ENCODE data around the gene MRPL43.
A peak's percentile ranks its signal among the peaks of the same experiment; 100 is the strongest.
"Not testable (repeated sequence)": the region's sequence is repeated elsewhere in the genome, so short reads cannot be mapped to it uniquely, and the experiment has no call there.

The MRPL43 gene

GRCh38 chr10:100986623-100986951, 710 bp downstream of the MRPL43 start:
- Mint-ChIP-seq H3K27ac (peak overlapping the region; percentile 15), H3K27me3 (ENCODE audit: low read depth) (no peaks in the 10 kb centered on the region), H3K4me1 (ENCODE audit: low read depth) (peaks cover 18% of the 10 kb centered on the region), H3K36me3 (ENCODE audit: low read depth) (peaks cover 21% of the 10 kb centered on the region), H3K9me3 (no peaks in the 10 kb centered on the region), H3K4me3 (peak overlapping the region; percentile 98)

GRCh38 chr10:100985336-100985735, 2.0 kb downstream of the MRPL43 start:
- Mint-ChIP-seq H3K27me3 (ENCODE audit: low read depth) (no peaks in the 10 kb centered on the region), H3K4me3 (no peak overlapping the region), H3K36me3 (ENCODE audit: low read depth) (peaks cover 14% of the 10 kb centered on the region), H3K27ac (no peak overlapping the region), H3K9me3 (no peaks in the 10 kb centered on the region), H3K4me1 (ENCODE audit: low read depth) (peaks cover 18% of the 10 kb centered on the region)

- no peak overlapping the region for H3K4me3 Mint-ChIP-seq
- peaks cover 13% of the 10 kb centered on the region for H3K36me3 Mint-ChIP-seq (ENCODE audit: low read depth)
- H3K4me1 Mint-ChIP-seq (ENCODE audit: low read depth) = peaks cover 18% of the 10 kb centered on the region
- H3K9me3 Mint-ChIP-seq = no peaks in the 10 kb centered on the region
- no peaks in the 10 kb centered on the region for H3K27me3 Mint-ChIP-seq (ENCODE audit: low read depth)
- no peak overlapping the region for H3K27ac Mint-ChIP-seq
Observed at GRCh38 chr10:100984672-100985177, 2.6 kb downstream of the MRPL43 start.

- H3K9me3 Mint-ChIP-seq = no peaks in the 10 kb centered on the region
- no peak overlapping the region for H3K4me3 Mint-ChIP-seq
- peaks cover 14% of the 10 kb centered on the region for H3K4me1 Mint-ChIP-seq (ENCODE audit: low read depth)
- H3K27me3 Mint-ChIP-seq (ENCODE audit: low read depth) = no peaks in the 10 kb centered on the region
- peaks cover 13% of the 10 kb centered on the region for H3K36me3 Mint-ChIP-seq (ENCODE audit: low read depth)
- H3K27ac Mint-ChIP-seq = no peak overlapping the region
Observed at GRCh38 chr10:100983868-100984671, 3.2 kb downstream of the MRPL43 start.

GRCh38 chr10:100982916-100983830, 4.1 kb downstream of the MRPL43 start:
- H3K4me3 Mint-ChIP-seq = no peak overlapping the region
- no peak overlapping the region for H3K27ac Mint-ChIP-seq

GRCh38 chr10:100981178-100981772, 6.0 kb downstream of the MRPL43 start:
- Mint-ChIP-seq H3K4me1 (ENCODE audit: low read depth) (peaks cover 6% of the 10 kb centered on the region), H3K4me3 (no peak overlapping the region), H3K27ac (no peak overlapping the region), H3K9me3 (no peaks in the 10 kb centered on the region), H3K27me3 (ENCODE audit: low read depth) (no peaks in the 10 kb centered on the region), H3K36me3 (ENCODE audit: low read depth) (peaks cover 5% of the 10 kb centered on the region)

More at GRCh38 chr10:100982916-100983830, 4.1 kb downstream of the MRPL43 start:
- Mint-ChIP-seq H3K27me3 (ENCODE audit: low read depth) (no peaks in the 10 kb centered on the region), H3K36me3 (ENCODE audit: low read depth) (peaks cover 13% of the 10 kb centered on the region), H3K4me1 (ENCODE audit: low read depth) (peaks cover 14% of the 10 kb centered on the region), H3K9me3 (no peaks in the 10 kb centered on the region)

GRCh38 chr10:100980711-100981110, 6.6 kb downstream of the MRPL43 start:
- H3K4me1 Mint-ChIP-seq (ENCODE audit: low read depth) = peaks cover 3% of the 10 kb centered on the region
- H3K4me3 Mint-ChIP-seq = no peak overlapping the region
- no peaks in the 10 kb centered on the region for H3K9me3 Mint-ChIP-seq
- H3K27ac Mint-ChIP-seq = no peak overlapping the region
- H3K27me3 Mint-ChIP-seq (ENCODE audit: low read depth) = no peaks in the 10 kb centered on the region
- peaks cover 5% of the 10 kb centered on the region for H3K36me3 Mint-ChIP-seq (ENCODE audit: low read depth)

- Mint-ChIP-seq H3K27ac (no peak overlapping the region), H3K4me1 (ENCODE audit: low read depth) (no peaks in the 10 kb centered on the region), H3K27me3 (ENCODE audit: low read depth) (no peaks in the 10 kb centered on the region), H3K9me3 (no peaks in the 10 kb centered on the region), H3K36me3 (ENCODE audit: low read depth) (peaks cover 5% of the 10 kb centered on the region), H3K4me3 (no peak overlapping the region)
Observed at GRCh38 chr10:100980311-100980710, 7.0 kb downstream of the MRPL43 start.

GRCh38 chr10:100979791-100980272, 7.5 kb downstream of the MRPL43 start:
- H3K9me3 Mint-ChIP-seq = no peaks in the 10 kb centered on the region
- no peaks in the 10 kb centered on the region for H3K27me3 Mint-ChIP-seq (ENCODE audit: low read depth)
- H3K27ac Mint-ChIP-seq = no peak overlapping the region
- H3K36me3 Mint-ChIP-seq (ENCODE audit: low read depth) = peaks cover 2% of the 10 kb centered on the region
- no peak overlapping the region for H3K4me3 Mint-ChIP-seq
- no peaks in the 10 kb centered on the region for H3K4me1 Mint-ChIP-seq (ENCODE audit: low read depth)

GRCh38 chr10:100978901-100979195, 8.4 kb downstream of the MRPL43 start:
- H3K27ac Mint-ChIP-seq = no peak overlapping the region
- H3K36me3 Mint-ChIP-seq (ENCODE audit: low read depth) = peaks cover 2% of the 10 kb centered on the region
- H3K4me3 Mint-ChIP-seq = no peak overlapping the region
- H3K27me3 Mint-ChIP-seq (ENCODE audit: low read depth) = no peaks in the 10 kb centered on the region
- H3K9me3 Mint-ChIP-seq = no peaks in the 10 kb centered on the region
- H3K4me1 Mint-ChIP-seq (ENCODE audit: low read depth) = no peaks in the 10 kb centered on the region

- no peaks in the 10 kb centered on the region for H3K4me1 Mint-ChIP-seq (ENCODE audit: low read depth)
- H3K27me3 Mint-ChIP-seq (ENCODE audit: low read depth) = no peaks in the 10 kb centered on the region
- H3K36me3 Mint-ChIP-seq (ENCODE audit: low read depth) = peaks cover 2% of the 10 kb centered on the region
- no peaks in the 10 kb centered on the region for H3K9me3 Mint-ChIP-seq
- H3K27ac Mint-ChIP-seq = no peak overlapping the region
- H3K4me3 Mint-ChIP-seq = no peak overlapping the region
Observed at GRCh38 chr10:100978121-100978900, 9.0 kb downstream of the MRPL43 start.

GRCh38 chr10:100977436-100977835, 9.9 kb downstream of the MRPL43 start:
- peaks cover 2% of the 10 kb centered on the region for H3K36me3 Mint-ChIP-seq (ENCODE audit: low read depth)
- H3K27me3 Mint-ChIP-seq (ENCODE audit: low read depth) = no peaks in the 10 kb centered on the region
- no peaks in the 10 kb centered on the region for H3K4me1 Mint-ChIP-seq (ENCODE audit: low read depth)
- no peaks in the 10 kb centered on the region for H3K9me3 Mint-ChIP-seq
- no peak overlapping the region for H3K27ac Mint-ChIP-seq
- H3K4me3 Mint-ChIP-seq = no peak overlapping the region

- H3K36me3 Mint-ChIP-seq (ENCODE audit: low read depth) = peaks cover 2% of the 10 kb centered on the region
- no peaks in the 10 kb centered on the region for H3K9me3 Mint-ChIP-seq
- no peaks in the 10 kb centered on the region for H3K27me3 Mint-ChIP-seq (ENCODE audit: low read depth)
- H3K4me1 Mint-ChIP-seq (ENCODE audit: low read depth) = no peaks in the 10 kb centered on the region
- no peak overlapping the region for H3K4me3 Mint-ChIP-seq
- no peak overlapping the region for H3K27ac Mint-ChIP-seq
Observed at GRCh38 chr10:100976906-100977305, 10.4 kb downstream of the MRPL43 start.

GRCh38 chr10:100975397-100975796, 11.9 kb downstream of the MRPL43 start:
- not testable (repeated sequence) for H3K4me3 Mint-ChIP-seq; H3K36me3 Mint-ChIP-seq (ENCODE audit: low read depth); H3K4me1 Mint-ChIP-seq (ENCODE audit: low read depth); H3K9me3 Mint-ChIP-seq; H3K27ac Mint-ChIP-seq; H3K27me3 Mint-ChIP-seq (ENCODE audit: low read depth)

Measured in T-helper 1 cell treated with Interleukin-12 subunit alpha and Interleukin-12 subunit beta and Interleukin-4 antibody, amounts not matched to agents 30 μg/mL and 1 μg/mL, for 36 hours (primary cell).